Kidney glomerular epithelial cell (primary cell): ENCODE measurements around the gene COL18A1.
"Not testable (repeated sequence)": the region's sequence is repeated elsewhere in the genome, so short reads cannot be mapped to it uniquely, and the experiment has no call there.

Experiments used
- DNase-seq: peaks from one replicate; lab custom pipeline; 2025; lab: John Stamatoyannopoulos, UW

COL18A1 gene

DNA sequence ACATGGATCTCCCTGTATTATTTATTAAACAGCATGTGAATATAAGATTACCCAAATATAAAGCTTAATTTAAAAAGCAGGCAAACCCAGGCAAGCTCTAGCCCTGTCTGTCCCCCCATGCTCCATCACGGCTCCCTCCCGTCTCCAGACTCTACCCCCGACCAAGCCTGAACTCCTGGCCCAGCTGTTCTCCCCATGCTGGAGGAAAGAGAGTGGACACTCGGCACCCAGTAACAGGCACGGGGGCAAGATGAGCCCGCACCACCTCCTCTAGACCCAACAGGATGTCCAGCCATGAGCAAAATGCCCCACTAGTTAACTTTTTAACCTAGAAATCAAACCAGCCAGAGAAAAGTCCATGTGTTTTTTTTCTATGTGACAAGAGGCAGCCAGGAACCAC, 118.0 kb downstream of the COL18A1 start:
- DNase-seq, result no peak

- no peak for DNase-seq
These were observed 118.6 kb downstream of the COL18A1 start for GRCh38 chr21:45523411-45524101.

GRCh38 chr21:45524756-45525152, 119.8 kb downstream of the COL18A1 start:
- no peak for DNase-seq

DNA sequence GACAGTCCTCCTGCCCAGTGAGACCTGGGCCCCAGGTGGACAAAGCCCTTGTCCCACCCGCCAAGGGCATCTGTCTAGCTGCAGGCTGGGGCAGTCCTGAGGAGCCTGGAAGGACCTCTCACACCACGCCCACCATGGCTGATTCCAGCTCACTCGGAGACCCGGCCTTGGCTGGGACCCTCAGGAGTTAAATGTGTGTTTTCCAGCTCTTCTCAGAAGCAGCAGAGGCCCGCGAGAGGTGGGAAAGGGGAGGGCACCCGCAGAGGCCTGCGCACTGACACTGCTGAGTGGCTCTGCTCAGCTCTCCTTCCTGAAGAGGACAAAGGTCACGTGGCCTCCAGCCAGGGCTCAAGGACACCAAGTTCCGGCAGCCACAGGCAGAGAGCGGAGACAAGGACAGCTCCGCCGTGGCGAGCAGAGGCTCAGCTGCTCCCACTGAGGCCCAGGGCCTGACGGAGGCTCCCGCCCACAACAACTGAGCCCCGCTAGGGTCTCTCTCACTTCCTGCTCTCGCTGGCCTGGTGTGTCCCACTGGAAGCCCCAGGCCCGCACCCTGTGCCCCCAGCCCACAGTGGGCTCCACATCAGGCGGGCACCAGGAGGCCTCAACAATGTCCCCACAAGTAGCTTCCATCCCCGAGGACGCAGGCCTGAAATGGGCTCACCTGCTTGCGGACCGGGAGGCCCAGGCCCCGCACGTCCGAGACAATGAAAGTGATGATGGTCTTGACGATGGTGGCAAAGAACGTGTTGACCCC, 120.4 kb downstream of the COL18A1 start:
- DNase-seq, result no peak

DNA sequence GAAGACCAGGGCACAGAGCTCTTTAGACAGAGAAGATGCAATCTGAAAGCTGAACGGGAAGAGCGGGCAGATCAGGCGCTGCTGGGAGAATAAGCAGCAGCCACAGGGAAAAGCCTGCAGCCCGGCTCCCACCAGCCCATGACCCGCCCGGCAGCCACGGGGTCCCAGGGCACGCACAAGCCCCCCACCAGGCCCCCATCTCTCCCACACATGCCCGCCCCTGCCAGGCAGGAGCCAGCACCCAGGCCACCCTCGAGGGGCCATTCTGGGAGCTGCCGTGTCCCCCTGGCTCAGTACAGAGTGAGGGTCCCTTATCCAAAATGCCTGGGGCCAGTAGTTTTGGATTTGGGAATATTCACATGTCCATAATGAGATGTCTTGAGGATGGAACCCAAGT, 120.9 kb downstream of the COL18A1 start:
- no peak for DNase-seq

DNA sequence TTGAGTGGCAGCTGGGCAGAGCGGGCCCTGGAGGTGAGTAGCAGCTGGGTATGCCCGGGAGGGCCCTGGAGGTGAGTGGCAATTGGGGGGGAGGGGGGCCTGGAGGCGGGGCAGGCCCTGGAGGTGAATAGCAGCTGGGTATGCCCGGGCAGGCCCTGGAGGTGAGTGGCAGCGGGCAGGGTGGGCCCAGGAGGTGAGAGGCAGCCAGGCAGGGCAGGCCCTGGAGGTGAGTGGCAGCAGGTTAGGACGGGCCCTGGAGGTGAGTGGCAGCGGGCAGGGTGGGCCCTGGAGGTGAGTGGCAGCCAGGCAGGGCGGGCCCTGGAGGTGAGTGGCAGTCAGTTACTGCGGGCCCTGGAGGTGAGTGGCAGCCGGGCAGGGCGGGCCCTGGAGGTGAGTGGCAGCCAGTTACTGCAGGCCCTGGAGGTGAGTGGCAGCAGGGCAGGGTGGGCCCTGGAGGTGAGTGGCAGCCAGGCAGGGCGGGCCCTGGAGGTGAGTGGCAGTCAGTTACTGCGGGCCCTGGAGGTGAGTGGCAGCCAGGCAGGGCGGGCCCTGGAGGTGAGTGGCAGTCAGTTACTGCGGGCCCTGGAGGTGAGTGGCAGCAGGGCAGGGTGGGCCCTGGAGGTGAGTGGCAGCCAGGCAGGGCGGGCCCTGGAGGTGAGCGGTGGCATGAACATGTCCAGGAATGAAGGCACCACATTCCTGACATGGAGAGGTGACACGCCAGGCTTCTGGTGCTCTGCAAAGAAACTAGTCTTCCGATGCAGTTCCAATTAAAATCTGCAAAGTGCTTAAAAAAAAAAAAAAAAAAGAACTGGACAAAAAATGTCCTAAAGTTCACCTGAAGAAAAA, 122.4 kb downstream of the COL18A1 start:
- not testable (repeated sequence) for DNase-seq

GRCh38 chr21:45528028-45528705, 123.2 kb downstream of the COL18A1 start:
- DNase-seq, result no peak

GRCh38 chr21:45528981-45529784, 124.2 kb downstream of the COL18A1 start:
- no peak for DNase-seq

GRCh38 chr21:45529785-45530422, 124.9 kb downstream of the COL18A1 start:
- no peak for DNase-seq

DNA sequence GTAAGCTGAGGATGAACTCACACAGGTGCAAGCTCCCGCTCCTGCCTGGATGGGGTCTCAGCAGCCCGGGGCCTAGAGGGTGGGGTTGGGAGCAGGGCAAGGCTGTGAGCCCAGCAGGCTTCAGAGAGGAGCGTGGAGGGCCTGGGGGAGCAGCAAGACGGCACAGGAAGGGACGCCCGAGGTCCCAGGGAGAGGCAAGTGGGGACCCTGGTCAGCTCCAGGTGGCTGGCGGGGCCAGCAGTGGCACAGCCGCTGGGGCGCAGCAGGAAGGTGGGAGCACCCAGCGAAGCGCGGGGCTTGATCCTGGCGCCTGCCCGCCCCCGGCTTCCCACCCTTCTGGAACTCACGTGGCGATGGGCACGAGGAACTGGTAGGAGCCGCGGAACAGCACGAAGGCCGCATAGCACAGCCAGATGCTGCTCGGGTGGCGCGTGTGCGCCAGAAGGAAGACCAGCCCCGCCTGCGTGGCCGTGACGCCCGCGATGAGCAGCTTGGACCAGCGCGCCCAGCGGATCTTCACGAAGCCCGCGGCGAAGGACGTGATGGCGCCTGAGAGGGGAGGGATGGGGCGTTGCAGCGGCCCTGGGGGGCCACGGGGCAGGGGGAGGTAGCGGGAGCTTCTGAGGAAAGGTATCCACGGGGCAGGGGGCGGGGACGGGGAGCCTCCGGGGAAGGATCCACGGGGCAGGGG, 125.6 kb downstream of the COL18A1 start:
- no peak for DNase-seq

GRCh38 chr21:45531114-45531392, 126.1 kb downstream of the COL18A1 start:
- not testable (repeated sequence) for DNase-seq

- no peak for DNase-seq
These were observed 126.6 kb downstream of the COL18A1 start for GRCh38 chr21:45531393-45532215.

GRCh38 chr21:45532826-45533360, 127.9 kb downstream of the COL18A1 start:
- DNase-seq, result no peak

DNA sequence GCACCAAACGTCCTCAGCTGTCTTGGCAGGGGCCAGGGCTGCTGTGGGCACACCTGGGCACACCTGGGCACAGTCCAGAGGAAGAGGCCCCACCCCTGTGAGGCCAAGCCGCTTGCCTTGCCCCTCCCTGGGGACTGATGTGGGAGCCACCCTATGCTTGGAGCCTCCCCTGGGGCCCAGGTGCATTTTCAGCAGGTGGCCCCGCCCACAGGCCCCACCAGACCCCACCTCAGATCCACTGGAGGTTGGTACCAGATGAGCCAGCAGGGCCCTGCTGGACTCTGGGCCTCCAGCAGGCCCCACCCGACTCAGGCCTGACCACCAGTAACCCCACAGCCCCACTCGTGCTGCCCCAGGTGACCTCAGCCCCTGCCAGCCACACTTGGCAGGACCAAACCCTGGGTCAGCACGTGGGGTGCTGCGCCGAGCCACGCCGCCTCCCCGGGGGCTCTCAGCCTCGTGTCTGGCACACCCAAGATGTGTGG, 128.4 kb downstream of the COL18A1 start:
- DNase-seq, result no peak

DNA sequence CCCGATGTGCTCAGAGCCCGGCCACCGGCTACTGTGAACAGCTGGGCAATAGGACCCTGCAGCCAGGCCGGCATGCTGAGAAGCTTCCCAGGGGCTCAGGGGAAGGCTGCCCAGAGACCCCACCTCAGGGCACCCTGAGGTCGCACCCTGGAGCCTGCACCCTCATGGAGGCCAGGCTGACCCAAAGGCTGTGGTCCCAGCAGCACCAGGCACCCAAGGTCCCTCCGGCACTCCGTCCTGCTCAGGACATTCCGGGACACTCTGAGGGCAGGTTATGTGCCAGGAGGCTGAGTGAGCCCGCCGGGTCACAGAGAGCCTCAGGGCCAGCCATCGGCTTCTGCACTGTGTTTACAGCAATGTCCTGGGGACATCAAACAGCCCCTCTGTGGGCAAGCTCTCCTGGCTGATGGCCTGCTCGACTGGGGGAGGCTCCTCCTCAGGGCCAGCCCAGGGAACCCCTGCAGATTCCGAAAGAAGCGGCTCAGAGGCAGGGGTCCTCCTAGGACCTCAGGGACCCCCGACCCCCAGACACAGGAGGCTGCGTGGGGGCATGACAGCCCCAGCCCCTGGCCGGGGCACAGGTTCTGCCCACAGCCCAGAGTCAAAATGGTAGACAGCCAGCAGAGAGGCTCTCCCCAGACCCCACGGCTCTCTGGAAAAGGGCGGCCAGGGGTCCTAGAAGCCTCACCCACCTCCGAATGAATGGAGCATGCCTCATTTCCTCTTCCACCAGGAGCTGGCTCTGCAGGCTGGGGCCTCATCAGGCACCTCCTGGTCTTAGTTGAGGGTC, 129.1 kb downstream of the COL18A1 start:
- DNase-seq, result no peak

- DNase-seq, result no peak
These were observed 129.8 kb downstream of the COL18A1 start for GRCh38 chr21:45534636-45535331.

DNA sequence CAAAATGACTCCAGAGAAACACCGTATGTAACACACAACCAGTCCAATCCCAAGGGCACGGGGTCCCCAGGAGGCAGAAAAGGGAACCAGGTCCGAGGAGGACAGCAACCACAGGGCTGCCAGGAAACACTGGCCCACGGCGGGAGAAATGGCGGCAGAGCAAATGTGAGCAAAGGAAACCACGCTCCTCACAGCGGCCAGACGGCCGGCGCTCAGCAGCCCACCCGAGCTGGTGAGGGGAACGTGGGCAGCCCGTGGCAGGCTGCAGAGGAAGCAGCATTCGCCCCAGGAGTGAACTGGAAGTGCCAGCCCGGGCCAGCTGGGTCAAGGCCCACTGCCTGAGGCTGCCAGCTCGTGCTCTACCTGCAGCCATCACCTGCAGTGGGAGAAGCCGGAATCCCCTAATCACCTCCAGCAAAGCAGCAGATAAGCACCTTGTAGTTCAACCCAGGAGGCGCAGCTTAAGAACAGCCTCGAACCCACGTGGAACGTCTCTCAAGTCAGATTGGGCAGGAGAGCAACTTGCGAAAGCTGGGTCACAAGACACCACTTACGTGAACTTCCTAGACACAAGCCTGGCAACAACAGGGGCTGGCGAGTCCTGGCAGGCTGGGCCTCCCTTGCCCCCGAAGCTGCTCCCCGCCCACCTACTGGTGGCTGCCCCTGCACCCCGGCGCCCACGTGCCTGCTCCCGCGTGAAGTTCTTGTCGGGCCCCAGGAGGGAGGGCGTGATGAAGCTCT, 130.5 kb downstream of the COL18A1 start:
- DNase-seq, result no peak
